SK-N-SH treated with all-trans-retinoic acid at 6 μM for 48 hours (cell line): Measurements from ENCODE around the gene SLC22A23.

ENCODE experiments used
- ATAC-seq: fragments of 200-7000 bp; cut with Tn5 transposase; 3 replicates; pipeline ENCODE4 v1.9.1; 2020; ENCODE audit warnings: mild to moderate bottlenecking, moderate library complexity
- ARNTL ChIP-seq: fragments of 450-650 bp; formaldehyde crosslinking; IDR thresholded peaks from 2 replicates; pipeline ENCODE4 v1.5.0; 2020; ENCODE audit warnings: low read depth, mild to moderate bottlenecking, moderate library complexity, borderline replicate concordance
- BACH2 ChIP-seq: fragments of 250-450 bp; sonication (Bioruptor Pico); IDR thresholded peaks from 2 replicates; pipeline ENCODE4 v1.9.0; 2021; ENCODE audit warnings: mild to moderate bottlenecking, borderline replicate concordance
- CREB5 ChIP-seq: fragments of 250-450 bp; sonication (Bioruptor Pico); IDR thresholded peaks from 2 replicates; pipeline ENCODE4 v1.5.1; 2020; ENCODE audit warnings: low read depth, mild to moderate bottlenecking, moderate library complexity
- CSDC2 ChIP-seq: fragments of 250-450 bp; sonication (Bioruptor Pico); IDR thresholded peaks from 2 replicates; pipeline ENCODE4 v1.5.0; 2020; ENCODE audit warnings: mild to moderate bottlenecking, moderate library complexity
- ISL1 ChIP-seq: fragments of 250-450 bp; sonication (Bioruptor Pico); IDR thresholded peaks from 2 replicates; pipeline ENCODE4 v2.1.2; 2022; ENCODE audit warnings: mild to moderate bottlenecking, moderate library complexity
- PATZ1 ChIP-seq: fragments of 250-450 bp; sonication (Bioruptor Pico); IDR thresholded peaks from 2 replicates; pipeline ENCODE4 v1.8.0; 2020; ENCODE audit warnings: mild to moderate bottlenecking, moderate library complexity, borderline replicate concordance
- PPARA ChIP-seq: fragments of 250-450 bp; sonication (Bioruptor Pico); IDR thresholded peaks from 2 replicates; pipeline ENCODE4 v1.5.0; 2020; ENCODE audit warnings: mild to moderate bottlenecking, borderline replicate concordance
- RARB ChIP-seq: fragments of 250-450 bp; sonication (Bioruptor Pico); IDR thresholded peaks from 2 replicates; pipeline ENCODE4 v1.8.0; 2021; ENCODE audit warnings: mild to moderate bottlenecking, moderate library complexity
- SNAI2 ChIP-seq: fragments of 250-450 bp; sonication (Bioruptor Pico); IDR thresholded peaks from 2 replicates; pipeline ENCODE4 v1.5.0; 2020; ENCODE audit warnings: mild to moderate bottlenecking, moderate library complexity
- TCF4 ChIP-seq: fragments of 250-450 bp; sonication (Bioruptor Pico); IDR thresholded peaks from 2 replicates; pipeline ENCODE4 v1.8.0; 2021; ENCODE audit warnings: mild to moderate bottlenecking, moderate library complexity, borderline replicate concordance
- TSHZ2 ChIP-seq: fragments of 250-450 bp; sonication (Bioruptor Pico); IDR thresholded peaks from 2 replicates; pipeline ENCODE4 v1.5.0; 2020; ENCODE audit warnings: mild to moderate bottlenecking, moderate library complexity
- ZC3H10 ChIP-seq: fragments of 250-450 bp; sonication (Bioruptor Pico); IDR thresholded peaks from 2 replicates; pipeline ENCODE4 v1.5.1; 2021; ENCODE audit warnings: mild to moderate bottlenecking, moderate library complexity
- ZFP3 ChIP-seq: fragments of 250-450 bp; sonication (Bioruptor Pico); IDR thresholded peaks from 2 replicates; pipeline ENCODE4 v1.5.0; 2020; ENCODE audit warnings: mild to moderate bottlenecking, moderate library complexity
- ZFP30 ChIP-seq: fragments of 450-650 bp; formaldehyde crosslinking; IDR thresholded peaks from 2 replicates; pipeline ENCODE4 v1.5.0; 2022; ENCODE audit warnings: mild to moderate bottlenecking, moderate library complexity
- ZNF70 ChIP-seq: fragments of 450-650 bp; formaldehyde crosslinking; IDR thresholded peaks from 2 replicates; pipeline ENCODE4 v1.5.0; 2020; ENCODE audit warnings: mild to moderate bottlenecking, moderate library complexity
- ZNF8 ChIP-seq: fragments of 450-650 bp; formaldehyde crosslinking; IDR thresholded peaks from 2 replicates; pipeline ENCODE4 v1.5.0; 2020; ENCODE audit warnings: mild to moderate bottlenecking, moderate library complexity

SLC22A23 gene

GRCh38 chr6:3285732-3286131 lies 171.1 kb downstream of the SLC22A23 start (continued):
- TF ChIP-seq TSHZ2 (CRISPR knock-in tag) (no peak), PATZ1 (CRISPR knock-in tag) (no peak), CREB5 (no peak)

GRCh38 chr6:3285049-3285639 lies 171.7 kb downstream of the SLC22A23 start:
- no peak for TF ChIP-seq SNAI2 (CRISPR knock-in tag)
- no peak for TF ChIP-seq TSHZ2 (CRISPR knock-in tag)
- TF ChIP-seq BACH2 (CRISPR knock-in tag): no peak
- no peak for TF ChIP-seq ZC3H10 (CRISPR knock-in tag)
- TF ChIP-seq ZFP3 (CRISPR knock-in tag): no peak
- no peak for TF ChIP-seq RARB (CRISPR knock-in tag)
- no peak for TF ChIP-seq ZFP30 (CRISPR knock-in tag)
- TF ChIP-seq ZNF70 (CRISPR knock-in tag): no peak
- TF ChIP-seq TCF4 (CRISPR knock-in tag): no peak
- no peak for TF ChIP-seq PATZ1 (CRISPR knock-in tag)
- no peak for TF ChIP-seq CSDC2
- no peak for TF ChIP-seq ISL1 (CRISPR knock-in tag)
- no peak for TF ChIP-seq PPARA (CRISPR knock-in tag)
- no peak for ATAC-seq

- no peak for ATAC-seq
- TF ChIP-seq ZNF70 (CRISPR knock-in tag): no peak
- TF ChIP-seq CREB5: no peak
- TF ChIP-seq SNAI2 (CRISPR knock-in tag): no peak
- TF ChIP-seq ZNF8 (CRISPR knock-in tag): no peak
- TF ChIP-seq ZC3H10 (CRISPR knock-in tag): no peak
- TF ChIP-seq CSDC2: no peak
- no peak for TF ChIP-seq BACH2 (CRISPR knock-in tag)
- no peak for TF ChIP-seq ARNTL (CRISPR knock-in tag)
These were observed 172.4 kb downstream of the SLC22A23 start for GRCh38 chr6:3284436-3284876.
